RWPE1 (cell line): ENCODE data around the gene PUDP.
"Not testable (repeated sequence)": the region's sequence is repeated elsewhere in the genome, so short reads cannot be mapped to it uniquely, and the experiment has no call there.

ENCODE experiments used
- CTCF ChIA-PET: fragments of 350-600 bp; sonication (Branson Sonifier 250); formaldehyde crosslinking; extraction: SDS; loops from one replicate; lab custom pipeline; 2021; lab: Yijun Ruan, JAX
- POLR2A ChIA-PET: fragments of 400-600 bp; formaldehyde crosslinking; extraction: SDS; loops from one replicate; lab custom pipeline; 2020; ENCODE audit warnings: antibody characterized with exemption; ENCODE audit not compliant: low non-redundant PET; lab: Yijun Ruan, JAX
- DNase-seq: peaks from one replicate; pipeline ENCODE4 v3.0.0; 2012; ENCODE audit warnings: low spot score
- H3K27ac ChIP-seq: fragments of 450-650 bp; 2 replicates; pipeline ENCODE4 v1.5.1; 2017
- CTCF ChIP-seq: fragments of 450-650 bp; conservative IDR thresholded peaks from 2 replicates; pipeline ENCODE4 v1.5.1; 2017; ENCODE audit warnings: low read depth, mild to moderate bottlenecking

Gene PUDP

GRCh38 chrX:7109049-7109531, 38.9 kb downstream of the PUDP start:
- TF ChIP-seq CTCF = no peak
- CTCF ChIA-PET = no interaction called here

DNA sequence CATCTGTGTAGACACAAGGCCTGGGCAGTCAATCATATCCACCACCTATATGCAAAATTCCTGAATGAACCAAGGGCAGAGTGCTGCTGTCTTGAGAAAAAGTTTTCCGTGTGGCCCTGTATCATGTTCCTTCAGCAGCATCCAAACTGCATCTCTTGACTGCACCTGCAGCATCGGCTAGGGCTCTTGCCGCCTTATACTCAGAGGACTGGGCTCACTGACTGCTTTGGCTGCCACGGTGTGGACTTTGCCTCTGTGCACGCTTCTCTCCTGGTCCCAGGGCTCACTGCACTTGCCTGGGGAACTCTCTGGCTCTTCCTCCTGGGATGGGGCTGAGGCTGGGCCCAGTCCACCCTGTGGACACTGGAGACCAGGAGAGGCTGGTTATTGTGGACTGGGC, 39.9 kb downstream of the PUDP start:
- POLR2A ChIA-PET = no interaction called here
- TF ChIP-seq CTCF = no peak
- CTCF ChIA-PET = no interaction called here
- no peak for DNase-seq
- H3K27ac ChIP-seq = no peak overlapping the region

More at GRCh38 chrX:7109049-7109531, 38.9 kb downstream of the PUDP start:
- no peak overlapping the region for H3K27ac ChIP-seq
- DNase-seq = no peak
- POLR2A ChIA-PET = no interaction called here

- H3K27ac ChIP-seq = no peak overlapping the region
- DNase-seq = no peak
- CTCF ChIA-PET = interaction anchor here (0.6 kb wide), 1 partner anchor 532 kb away, joined by 5 read pairs; no protein-coding TSS in a partner anchor
- no peak for TF ChIP-seq CTCF
- POLR2A ChIA-PET = no interaction called here
Observed at GRCh38 chrX:7106649-7107048, 41.3 kb downstream of the PUDP start.

DNA sequence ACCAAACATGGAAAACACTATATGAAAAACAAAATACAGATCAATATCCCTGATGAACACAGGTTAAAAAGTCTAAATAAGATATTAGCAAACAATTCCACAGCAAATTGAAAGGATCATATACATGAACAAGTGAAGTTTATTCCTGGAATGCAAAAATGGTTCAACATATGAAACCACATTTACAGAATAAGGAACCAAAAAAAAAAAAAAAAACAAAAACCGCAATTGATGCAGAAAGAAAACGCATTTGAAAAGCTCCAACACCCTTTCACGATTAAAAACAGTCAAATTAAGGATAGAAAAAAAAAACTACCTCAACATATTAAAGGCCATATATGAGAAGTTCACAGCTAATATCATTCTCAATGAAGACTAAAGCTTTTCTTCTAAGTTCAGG, 45.8 kb downstream of the PUDP start:
- no peak overlapping the region for H3K27ac ChIP-seq
- ChIA-PET POLR2A (no interaction called here), CTCF (no interaction called here)
- no peak for DNase-seq
- no peak for TF ChIP-seq CTCF

DNA sequence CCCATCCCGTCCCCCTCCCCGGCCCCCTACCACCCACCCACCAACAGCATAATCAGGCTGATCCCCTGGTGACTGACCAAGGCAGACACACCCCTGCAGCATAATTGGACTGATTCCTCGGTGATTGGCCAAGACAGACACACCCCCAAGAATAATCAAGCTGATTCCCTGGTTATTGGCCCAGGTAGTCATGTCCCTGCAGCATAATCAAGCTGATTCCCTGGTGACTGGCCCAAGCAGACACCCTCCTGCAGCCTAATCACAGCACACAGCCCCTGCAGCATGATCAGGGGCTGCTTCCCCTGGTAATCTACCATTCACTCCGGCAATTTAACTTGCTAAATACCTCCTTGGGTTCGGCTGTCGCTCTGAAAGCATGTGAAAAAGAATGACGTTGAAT, 47.9 kb downstream of the PUDP start:
- ChIA-PET CTCF (no interaction called here), POLR2A (no interaction called here)
- no peak for TF ChIP-seq CTCF
- DNase-seq = no peak
- H3K27ac ChIP-seq = no peak overlapping the region

GRCh38 chrX:7095657-7096056, 52.3 kb downstream of the PUDP start:
- H3K27ac ChIP-seq, POLR2A ChIA-PET, DNase-seq, CTCF ChIA-PET: not testable (repeated sequence)

GRCh38 chrX:7093305-7093704, 54.6 kb downstream of the PUDP start:
- TF ChIP-seq CTCF = no peak
- DNase-seq = no peak
- H3K27ac ChIP-seq = no peak overlapping the region
- CTCF ChIA-PET = no interaction called here
- POLR2A ChIA-PET = no interaction called here
